GM19372 (cell line): ENCODE measurements around the gene LRSAM1.

Source experiments
- ATAC-seq: cut with Tn5 transposase; IDR thresholded peaks from one replicate; pipeline ENCODE4 v1.9.1; 2021; ENCODE audit warnings: mild to moderate bottlenecking, low read depth, moderate library complexity; ENCODE audit not compliant: unreplicated experiment

The LRSAM1 gene

DNA sequence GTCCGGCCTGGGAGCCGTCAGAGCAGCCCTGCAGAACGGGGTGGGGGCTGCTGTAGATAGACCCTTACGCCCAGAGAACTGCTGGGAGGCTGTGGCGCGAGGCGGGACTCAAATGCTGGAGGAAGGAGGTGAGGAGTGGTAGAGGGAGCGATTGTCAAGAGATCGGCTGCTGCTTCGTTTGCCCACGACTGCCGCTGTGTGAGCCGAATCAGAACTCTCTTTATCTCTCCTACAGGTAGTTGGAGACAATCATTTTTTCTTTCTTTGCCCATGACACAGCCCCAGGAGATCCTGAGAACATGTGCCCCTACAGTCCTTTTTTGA lies 26.7 kb upstream of the LRSAM1 start:
- ATAC-seq, result peak; percentile 7

DNA sequence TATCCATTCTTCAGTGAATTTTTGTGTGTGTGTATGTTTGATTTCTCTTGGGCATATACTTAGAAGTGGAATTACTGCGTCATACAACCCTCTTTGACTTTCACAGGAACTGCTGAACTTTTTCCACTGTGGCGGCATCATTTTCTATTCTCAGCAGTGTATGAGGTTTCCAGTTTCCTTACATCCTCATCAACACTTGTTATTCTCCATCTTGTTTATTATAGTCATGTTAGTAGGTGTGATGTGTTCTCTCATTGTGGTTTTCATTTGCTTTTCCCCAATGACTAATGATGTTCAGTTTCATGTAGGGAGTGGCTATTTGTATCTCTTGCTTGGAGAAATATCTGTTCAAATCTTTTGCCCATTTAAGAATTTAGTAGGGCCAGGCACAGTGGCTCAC lies 24.6 kb upstream of the LRSAM1 start:
- ATAC-seq, result no peak

DNA sequence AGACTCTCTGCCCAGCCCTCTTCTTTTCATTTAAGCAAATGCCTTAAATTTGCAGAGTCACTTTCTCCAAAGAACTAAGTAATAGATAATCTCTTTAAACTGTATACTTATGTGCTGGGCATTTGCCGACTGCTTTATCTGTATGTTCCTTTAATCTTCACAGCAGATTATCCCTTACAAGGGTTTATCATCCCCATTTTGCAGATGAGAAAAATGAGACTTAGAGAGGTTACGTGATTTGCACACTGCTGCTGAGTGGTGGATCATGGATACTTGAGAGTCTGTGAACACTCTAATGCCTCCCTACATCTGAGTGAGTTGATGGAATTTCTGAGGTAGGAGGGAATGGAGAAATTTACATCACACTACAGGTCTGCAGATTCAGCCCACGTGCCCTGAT lies 23.0 kb upstream of the LRSAM1 start:
- ATAC-seq, result no peak

GRCh38 chr9:127430415-127430814 lies 20.9 kb upstream of the LRSAM1 start:
- ATAC-seq, result no peak

DNA sequence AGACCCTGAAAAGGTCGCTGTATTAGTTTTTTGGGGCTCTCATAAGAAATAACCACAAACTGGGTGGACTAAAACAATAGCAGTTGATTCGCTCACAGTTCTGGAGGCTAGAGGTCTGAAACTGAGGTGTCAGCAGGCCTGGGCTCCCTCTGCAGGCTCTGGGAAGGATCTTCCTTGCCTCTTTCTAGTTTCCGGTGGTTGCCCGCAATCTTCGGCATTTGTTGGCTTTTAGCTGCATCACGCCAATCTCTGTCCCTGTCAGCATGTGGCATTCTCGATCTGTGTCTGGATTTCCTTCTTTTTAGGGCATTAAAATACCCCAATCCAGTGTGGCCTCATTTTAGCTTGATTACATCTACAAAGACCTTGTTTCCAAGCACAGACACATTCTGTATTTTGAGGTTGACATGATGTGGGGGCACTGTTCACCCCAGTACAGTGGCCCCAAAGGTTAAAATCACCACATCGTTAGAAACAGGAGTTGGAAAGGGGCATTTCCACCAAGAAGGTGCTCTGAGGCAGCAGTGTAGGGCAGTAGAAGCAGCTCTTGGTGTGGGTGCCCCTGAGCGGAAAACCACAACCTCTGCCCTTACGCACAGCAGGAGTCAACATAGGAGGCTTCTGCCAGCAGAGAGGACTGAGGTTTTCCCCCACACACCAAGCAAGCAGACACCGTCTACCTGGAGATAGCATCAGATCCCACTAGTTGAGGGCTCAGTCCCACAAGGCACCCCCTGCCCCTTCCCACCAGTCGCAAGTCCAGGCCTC lies 13.6 kb upstream of the LRSAM1 start:
- no peak for ATAC-seq

DNA sequence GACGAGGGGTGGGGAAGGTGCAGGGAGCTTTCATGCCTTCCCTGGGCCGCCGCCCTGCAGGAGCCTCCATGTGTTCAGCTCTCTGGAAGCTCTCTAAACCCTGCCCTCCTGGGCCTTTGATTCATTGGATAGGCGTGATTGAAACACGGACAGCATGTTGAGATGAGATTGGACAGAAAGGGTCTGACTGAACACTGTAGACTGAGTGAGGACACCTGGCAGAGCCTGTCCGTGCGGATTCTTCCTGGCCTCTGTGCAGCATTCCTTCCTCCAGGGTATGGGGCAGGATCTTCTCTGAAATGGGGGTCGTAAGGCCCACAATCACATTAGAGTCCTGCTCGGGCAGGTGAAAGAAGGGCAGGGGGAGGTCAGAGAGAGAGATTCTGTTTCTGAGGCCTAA lies 12.9 kb upstream of the LRSAM1 start:
- no peak for ATAC-seq

DNA sequence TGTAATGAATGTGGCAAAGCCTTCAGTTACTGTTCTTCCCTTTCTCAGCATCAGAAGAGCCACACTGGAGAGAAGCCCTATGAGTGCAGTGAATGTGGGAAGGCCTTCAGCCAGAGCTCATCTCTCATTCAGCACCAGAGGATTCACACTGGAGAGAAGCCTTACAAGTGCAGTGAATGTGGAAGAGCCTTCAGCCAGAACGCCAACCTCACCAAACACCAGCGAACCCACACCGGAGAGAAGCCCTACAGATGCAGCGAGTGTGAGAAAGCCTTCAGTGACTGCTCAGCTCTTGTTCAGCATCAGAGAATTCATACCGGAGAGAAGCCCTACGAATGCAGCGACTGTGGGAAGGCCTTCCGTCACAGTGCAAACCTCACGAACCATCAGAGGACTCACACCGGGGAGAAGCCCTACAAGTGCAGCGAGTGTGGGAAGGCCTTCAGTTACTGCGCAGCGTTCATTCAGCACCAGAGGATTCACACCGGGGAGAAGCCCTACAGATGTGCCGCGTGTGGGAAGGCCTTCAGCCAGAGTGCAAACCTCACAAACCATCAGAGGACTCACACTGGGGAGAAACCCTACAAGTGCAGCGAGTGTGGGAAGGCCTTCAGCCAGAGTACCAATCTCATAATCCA lies 6.9 kb upstream of the LRSAM1 start:
- no peak for ATAC-seq

DNA sequence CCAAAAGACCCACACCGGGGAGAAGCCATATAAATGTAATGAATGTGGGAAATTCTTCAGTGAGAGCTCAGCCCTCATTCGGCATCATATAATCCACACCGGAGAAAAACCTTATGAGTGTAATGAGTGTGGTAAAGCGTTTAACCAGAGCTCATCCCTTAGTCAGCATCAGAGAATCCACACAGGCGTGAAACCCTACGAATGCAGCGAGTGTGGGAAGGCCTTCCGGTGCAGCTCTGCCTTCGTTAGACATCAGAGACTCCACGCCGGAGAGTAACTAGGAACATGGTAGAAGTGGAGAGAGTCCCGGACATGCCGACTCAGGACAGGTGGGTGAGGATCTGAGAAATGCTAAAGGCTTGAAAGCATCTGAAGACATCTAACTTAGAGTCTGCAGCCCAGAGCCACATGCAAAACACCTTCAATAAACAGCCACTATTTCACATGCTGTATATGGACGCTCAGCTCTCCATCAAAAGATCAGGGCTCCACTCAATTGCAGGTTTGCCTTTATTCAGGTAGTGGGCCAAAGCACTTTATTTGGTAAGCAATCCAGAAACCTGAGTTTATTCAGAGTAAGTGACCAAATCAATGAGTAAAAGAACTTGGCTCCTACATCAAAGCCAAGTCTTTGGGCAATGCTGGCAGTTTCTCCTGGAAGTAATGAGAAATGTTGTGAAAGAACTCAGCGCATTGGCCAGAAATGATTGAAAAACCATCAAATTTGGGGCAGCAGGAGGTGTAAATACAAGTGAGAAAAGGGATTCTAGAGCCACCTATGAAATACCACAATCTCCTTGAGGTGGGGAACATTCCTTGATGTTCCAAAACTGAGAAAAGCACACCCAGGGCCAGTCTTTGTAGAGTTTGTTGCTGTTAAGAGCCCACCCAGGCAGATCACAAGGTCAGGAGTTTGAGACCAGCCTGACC lies 6.1 kb upstream of the LRSAM1 start:
- no peak for ATAC-seq

DNA sequence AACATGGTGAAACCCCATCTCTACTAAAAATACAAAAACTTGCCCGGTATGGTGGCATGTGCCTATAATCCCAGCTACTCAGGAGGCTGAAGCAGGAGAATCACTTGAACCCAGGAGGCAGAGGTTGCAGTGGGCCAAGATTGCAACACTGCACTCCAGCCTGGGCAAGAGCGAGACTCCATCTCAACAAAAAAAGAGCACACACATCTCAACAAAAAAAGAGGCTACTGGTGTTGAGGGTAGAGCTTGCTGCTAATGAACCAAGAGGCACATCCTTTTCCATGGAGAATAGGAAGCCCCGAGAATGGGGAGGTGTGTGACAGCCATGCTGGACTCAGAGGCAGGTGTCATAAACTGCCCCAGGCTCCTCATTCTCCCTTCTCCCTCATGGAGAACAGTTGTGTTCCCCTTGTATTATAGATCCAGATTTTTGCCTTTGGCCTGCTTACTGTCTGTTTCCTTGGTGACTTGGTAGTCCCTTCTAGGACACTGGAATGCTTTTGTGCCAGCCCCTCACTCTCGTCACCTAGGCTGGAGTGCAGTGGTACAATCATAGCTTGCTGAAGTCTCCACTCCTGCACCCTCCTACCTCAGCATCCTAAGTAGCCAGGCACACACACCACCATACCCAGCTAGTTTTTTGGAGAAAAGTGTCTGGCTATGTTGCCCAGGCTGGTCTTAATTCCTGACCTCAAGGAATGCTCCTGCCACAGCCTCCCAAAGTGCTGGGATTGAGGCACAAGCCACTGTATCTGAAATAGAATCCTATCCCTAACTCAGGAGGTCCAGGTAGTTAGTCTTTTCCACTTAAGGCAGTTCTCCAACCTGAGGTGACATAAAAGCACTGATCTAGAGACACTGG lies 5.2 kb upstream of the LRSAM1 start:
- ATAC-seq, result no peak

DNA sequence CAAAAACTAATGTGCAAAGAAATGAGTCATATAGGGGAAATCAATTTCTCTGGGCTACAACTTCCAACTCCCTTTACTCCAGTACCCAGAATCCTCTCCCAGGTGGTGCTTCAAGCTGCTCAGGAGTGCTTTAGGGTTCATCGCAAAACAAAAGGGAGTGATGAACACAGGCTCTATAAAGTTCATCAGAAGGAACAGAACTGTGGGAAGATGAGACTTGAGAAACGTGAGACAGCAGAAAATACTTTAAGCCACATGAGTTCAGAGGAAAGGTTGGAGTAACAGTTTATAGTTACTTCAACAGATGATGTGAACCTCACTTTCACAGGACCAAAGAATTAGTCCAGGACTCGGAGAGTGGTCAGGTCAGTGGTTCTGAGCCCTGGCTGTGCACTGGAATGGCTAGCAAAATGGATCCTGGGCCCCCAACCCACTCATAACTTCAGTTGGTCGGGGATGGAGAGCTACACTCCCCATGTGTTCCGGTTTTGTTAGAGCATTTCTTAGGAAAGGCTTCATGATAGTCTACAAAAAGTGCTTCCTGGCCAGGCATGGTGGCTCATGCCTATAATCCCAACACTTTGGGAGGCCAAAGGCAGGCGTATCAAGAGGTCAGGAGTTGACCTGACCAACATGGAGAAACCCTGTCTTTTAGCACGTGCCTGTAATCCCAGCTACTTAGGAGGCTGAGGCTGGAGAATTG lies 4.4 kb upstream of the LRSAM1 start:
- no peak for ATAC-seq

DNA sequence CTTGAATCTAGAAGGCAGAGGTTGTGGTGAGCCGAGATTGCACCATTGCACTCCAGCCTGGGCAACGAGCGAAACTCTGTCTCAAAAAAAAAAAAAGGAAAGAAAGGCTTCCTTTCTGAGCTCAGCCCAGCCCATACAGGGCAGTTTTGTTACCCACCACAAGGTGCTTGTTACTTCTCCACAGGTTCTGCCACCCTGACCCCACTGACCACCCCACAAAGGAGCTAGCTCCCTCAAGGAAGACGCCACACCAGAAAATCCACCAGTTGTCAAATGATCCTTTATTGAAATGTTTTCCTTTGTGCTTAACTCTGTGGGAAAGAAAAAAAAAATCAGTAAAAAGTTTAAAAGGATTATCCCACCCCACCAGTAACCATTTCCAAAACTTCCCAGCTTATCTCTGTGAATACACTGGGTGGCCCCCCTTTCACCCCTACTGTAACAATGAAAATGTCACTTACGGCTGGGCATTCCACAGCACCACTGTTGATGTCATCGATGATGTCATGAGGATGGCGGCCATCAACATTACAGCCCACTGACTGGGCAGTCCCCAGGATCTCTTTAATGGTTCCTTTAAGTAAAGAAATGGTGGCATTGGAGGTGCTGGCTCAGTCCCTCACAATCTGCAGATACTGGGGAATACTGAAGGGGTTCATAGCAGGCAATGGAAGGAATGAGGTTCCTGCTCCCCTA lies 3.7 kb upstream of the LRSAM1 start:
- no peak for ATAC-seq

- no peak for ATAC-seq
These were observed 3.1 kb upstream of the LRSAM1 start for GRCh38 chr9:127448112-127448805.

DNA sequence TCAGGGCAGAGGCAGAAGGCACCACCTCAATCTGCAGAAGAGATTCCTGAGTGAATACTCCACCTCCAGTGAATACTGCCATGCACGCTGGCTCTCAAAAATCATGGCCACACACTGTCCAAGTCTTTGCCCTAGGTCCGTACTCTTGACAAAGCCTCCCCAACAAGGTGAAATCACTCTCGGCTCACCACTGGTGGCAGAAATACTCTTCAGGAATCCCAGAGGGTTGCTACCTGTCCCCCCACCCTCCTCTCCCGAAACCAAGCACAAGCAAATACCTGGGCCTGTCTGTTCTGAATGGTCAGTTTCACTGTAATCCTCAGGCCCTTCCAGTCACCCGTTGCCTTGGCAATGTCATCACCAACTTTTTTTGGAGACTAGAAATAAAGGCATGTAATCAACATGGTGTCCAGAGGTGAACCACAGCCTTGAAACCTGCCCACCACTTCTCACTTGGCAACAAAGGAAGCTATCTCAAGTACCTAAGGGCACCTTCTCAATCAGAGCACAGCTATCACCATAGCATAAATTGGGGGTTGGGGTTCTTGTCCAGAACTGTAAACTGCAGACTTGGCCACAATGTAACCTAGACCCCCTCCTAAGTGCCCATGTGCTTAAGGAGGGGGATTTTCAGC lies 1.9 kb upstream of the LRSAM1 start:
- no peak for ATAC-seq

- no peak for ATAC-seq
These were observed 1.0 kb upstream of the LRSAM1 start for GRCh38 chr9:127450243-127450760.

GRCh38 chr9:127451608-127451857 lies 223 bp downstream of the LRSAM1 start:
- ATAC-seq, result peak; percentile 16

DNA sequence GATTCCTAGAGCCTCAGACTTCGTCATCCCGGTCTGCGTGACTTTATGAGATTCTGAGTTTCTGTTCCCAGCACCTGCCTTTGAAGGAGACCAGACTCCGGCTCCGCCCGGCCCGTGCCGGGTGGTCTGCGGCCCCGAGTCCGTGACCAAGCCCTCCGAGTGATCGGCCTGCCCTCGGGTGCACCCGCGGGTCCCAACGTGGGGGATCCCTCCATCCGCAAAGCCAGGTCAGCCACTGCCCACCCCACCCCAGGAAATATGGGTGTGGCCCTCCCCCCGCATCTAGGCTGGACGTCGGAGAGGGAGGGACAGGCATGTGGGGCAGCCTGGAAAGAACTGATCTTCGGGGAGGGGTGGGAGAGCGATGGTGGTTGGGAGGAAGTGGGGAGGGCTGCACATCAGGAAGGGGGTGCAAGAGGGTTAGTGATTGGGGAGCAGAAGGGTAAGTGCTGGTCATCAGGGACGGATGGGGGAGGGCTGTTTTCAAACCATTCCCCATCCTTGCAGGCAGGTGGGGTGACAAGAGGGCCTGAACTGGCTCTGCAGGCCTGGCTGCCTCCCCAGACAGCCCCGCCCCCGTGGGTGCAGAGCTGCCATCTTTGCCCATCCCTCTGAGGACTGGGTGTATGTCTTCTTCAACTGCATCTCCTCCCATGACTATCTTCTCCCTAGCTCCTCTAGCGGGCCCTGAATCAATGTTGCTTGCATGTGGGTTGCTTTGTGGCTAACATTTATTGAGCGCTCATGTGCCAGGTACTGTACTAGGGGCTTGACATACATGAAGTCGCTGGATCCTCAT lies 747 bp downstream of the LRSAM1 start:
- ATAC-seq, result no peak

- ATAC-seq, result no peak
These were observed 1.4 kb downstream of the LRSAM1 start for GRCh38 chr9:127452691-127453090.
